HG03520 (cell line): ENCODE results near the gene NKX2-1.

ENCODE experiments used
- ATAC-seq: cut with Tn5 transposase; IDR thresholded peaks from one replicate; pipeline ENCODE4 v1.9.1; 2021; ENCODE audit warnings: mild to moderate bottlenecking, moderate library complexity; ENCODE audit not compliant: unreplicated experiment

Gene NKX2-1

DNA sequence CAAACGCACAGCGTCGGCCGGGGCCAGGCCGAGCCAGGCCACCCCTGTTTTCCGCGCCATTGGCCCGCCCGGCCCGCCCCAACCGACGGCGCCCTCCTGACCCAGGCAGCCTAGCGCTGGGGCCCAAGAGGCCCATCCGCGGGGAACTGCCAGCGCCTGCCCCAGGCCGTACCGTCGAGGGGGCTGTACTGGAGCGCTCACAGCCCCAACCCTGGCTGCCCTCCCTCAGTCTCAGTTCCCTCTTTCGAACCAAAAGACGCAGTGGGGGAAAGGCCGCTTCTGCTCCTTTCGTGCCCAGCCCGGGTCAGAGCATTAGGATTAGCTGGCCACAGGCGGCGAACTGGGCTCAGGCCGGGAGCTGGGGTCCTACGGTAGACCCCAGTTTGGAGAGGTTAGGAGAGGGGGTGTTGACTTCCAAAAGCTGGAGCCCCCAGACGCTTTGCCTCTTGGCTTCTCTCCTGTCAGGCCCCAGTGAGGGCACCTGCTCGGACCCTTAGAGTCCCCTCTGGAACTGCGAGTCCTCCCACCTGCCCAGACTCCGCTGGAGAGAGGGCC lies 1.9 kb downstream of the NKX2-1 start:
- ATAC-seq: no peak

DNA sequence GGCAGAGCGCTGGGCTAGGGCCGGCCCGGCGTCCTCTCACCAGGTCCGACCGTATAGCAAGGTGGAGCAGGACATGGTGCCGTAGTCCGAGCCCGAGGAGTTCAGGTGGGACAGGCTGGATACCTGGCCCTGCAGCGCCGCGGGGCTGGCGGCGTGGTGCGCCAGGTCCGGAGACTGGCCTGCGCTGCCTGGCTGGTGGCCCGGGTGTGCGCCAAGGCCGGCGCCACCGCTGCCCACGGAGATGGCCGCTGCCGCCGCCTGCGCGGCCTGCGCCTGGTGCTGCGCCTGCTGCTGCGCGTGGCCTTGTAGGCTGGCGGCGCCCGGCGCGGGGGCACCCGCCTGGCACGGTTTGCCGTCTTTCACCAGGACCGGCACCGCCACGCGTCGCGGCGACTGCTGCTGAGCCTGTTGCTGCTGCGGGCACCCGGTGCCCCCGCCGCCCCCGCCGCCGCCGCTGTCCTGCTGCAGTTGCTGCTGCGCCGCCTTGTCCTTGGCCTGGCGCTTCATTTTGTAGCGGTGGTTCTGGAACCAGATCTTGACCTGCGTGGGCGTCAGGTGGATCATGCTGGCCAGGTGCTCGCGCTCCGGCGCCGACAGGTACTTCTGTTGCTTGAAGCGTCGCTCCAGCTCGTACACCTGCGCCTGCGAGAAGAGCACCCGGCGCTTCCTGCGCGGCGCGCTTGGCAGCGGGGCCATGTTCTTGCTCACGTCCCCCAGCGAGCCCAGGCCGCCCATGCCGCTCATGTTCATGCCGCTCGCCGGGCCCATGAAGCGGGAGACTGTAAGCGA lies 2.6 kb downstream of the NKX2-1 start:
- ATAC-seq: no peak

DNA sequence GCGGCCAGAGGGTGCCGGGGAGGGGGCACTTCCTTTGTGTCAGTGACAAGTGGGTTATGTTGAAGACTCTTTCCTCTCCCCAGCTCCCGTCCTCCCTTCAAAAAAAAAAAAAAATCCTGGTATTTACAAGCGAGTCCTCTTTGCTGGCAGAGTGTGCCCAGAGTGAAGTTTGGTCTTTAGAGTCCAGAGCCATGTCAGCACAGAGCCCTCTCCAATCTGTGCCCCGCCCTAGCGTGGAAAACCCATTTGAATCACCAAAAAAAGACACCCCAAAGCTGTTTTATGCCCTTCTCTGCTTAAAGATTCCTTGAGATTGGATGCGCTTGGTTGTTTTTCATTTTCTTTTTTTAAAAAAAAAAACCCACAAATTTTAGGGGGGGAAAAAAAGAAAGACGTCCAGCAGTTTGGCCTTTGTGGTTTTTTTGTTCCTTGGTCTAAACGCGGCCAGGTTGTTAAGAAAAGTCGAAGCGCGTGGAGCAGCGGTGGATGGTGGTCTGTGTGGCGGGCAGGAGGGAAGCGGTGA lies 3.3 kb downstream of the NKX2-1 start:
- ATAC-seq: no peak

DNA sequence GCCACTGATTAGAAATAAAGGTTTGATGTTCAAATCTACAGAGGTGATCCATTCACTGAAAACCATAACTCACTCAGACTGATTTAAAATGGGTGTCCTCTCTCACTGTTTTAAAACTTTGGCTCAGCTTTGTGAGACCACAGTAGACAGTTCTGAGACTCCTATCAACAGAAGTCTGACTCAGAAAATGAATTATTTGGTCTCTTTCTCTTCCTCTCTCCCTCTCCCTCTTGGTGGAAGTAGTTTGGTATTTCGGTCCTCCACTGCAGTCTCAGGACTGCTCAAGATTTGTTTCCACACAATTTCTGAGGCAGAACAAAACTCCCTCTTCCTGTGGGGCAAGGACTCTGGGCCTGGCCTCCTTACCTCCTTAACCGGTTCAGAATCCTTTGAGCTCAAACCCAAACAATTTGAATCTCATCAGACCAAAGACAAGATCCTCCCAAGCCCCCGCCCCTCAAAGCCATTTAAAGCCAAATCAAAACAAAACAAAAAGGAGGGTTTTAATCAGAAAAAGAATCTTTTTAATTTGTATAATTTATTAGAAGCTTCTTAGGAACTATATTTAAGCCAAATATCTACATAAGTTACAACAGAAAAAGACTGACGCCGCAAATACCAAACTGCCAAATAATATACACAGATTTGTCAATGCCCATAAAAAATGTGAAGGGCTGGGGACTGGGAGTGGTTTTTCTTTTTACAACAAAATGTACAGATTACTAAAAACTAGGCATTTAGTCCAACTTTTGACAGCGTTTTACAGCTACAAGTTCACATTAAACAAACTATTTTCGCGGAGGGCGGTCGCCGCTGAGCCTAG lies 3.9 kb downstream of the NKX2-1 start:
- ATAC-seq: no peak

DNA sequence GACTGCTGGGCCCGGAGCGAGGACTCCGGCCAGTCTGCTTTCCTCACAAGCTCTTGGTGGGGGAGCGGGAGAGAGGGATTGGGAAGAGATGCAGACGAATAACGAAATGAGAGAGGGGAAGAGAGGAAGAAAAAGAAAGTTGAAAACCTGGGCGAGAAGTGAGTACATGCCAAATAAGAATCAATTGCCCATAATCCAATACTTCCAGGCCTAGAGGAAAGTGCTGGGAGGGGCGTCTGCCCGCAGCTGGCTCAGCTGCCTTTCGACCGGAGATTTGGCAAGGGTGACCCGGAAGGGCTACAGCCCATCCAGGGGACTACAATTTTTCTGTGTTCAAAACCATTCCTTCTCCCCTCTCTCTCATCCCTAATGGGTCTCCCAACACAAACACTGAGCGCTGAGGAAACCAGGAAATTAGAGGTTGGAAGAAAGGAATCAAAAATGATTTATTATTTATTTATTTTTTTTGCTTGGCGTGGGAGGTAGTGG lies 4.9 kb downstream of the NKX2-1 start:
- no peak for ATAC-seq

DNA sequence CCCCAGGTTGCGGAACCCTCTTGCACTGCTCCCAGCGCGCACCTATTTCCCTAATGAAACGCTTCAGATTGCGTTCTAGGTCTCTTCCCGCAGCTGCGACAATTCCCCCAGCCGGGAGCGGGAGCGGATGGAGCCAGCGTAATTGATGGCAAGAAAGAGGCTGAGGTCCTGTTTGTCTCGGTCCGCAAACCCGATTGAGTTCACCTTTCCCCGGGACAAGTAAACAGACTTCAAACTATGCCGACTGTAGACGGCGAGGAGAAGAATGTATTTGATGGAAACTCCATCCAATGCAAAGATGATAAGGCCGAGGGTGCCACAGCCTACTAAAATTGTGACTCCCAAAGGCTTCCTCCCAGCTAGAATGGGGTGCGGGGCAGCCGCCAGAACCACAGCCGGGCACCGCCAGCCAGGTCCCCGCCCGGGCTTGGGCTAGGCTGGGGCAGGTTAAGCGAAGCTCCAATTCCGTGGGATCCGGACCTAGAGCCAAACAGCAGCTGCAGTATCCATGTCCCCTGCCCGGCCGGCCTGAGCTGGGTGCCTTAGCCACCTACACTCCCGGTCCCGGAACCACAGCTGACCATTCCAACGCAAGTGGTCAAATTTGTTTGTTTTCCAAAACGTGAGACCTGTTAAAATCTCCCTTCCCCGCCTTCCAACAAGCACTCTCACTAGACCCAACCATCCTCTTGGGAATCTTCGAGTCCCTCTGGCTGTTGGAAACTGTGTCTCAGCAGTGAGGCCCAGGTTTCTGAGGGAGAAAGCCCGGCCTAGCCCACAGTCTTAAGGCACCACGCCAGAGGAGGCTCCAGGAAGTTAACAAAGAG lies 5.5 kb downstream of the NKX2-1 start:
- no peak for ATAC-seq

DNA sequence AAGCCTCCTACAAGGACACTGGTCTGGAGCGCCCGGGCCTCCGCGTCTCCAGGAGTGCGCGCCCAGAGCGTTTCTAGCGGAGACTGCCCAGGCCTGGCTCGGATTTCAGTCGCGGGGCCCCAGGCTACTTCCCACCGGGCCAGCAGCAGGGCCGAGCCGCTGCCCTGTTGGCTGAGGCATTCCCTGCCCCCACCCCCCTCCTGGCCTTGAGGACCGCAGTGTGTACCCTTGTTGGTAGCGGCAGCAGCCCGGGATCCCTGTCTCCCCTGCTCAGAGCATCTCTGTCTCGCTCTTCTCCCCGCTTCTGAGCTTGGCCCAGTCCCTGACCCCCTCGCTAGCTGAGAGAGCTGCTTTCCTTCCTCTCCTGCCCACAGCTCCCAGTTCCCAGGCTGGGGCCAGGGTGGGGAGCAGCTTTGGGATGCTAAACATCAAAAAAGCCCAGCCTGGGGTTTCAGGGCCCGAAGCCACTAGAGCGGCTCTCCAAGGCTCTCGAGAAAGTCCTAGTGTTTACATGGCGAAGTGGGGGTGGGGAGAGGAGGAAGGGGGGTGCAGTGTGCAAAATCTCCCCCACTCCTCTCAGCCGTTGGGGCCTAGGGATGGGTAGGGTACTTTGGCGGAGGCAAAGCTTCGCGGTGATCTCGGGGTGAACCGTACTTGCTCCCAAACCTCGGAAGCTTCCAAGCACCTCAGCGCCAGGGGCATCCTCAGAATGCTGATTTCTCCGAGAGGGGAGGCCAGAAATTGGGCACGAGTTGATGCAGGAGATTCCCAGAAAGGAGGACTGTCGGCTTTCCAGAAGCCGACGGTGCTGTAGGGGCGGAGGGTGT lies 6.4 kb downstream of the NKX2-1 start:
- no peak for ATAC-seq

DNA sequence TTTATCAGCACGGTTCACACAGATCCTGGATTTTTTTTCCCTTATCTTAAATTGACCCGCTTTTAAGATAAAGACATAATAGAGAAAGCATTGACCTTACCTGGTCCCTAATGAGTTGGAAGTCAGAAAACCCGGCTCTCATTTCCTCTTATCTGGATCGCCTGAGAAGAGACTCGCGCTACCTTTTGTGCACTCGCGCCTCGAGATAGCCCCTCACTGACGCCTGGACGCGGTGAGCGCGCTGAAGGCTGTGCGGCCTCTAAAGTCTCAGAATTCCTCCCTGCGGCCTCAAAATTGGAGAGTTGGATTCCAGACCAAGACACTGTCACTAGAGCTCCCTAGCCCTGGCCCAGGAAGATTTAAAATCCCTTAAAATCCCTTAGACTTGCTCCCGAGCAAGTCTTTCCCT lies 7.0 kb downstream of the NKX2-1 start:
- ATAC-seq: no peak

DNA sequence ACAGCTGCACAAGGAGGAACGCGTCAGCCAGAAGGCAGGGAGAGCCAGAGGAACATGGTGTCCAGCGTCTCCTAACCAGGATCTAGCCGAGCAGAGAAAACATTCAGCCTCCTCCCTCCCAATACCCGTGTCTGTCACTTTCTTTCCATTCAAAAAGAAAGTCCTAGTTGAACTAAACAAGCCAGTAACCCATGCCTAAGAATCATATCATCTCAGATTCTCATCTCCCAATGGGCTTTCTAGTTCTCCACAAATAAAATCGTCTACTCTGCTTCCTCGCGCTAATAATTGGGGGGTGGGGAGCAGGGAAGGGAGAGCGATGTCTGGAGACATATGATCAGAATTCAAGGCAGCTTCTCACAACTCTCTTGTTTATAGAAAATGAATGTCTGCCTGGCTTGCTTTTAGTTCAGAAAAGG lies 7.4 kb downstream of the NKX2-1 start:
- ATAC-seq: no peak

DNA sequence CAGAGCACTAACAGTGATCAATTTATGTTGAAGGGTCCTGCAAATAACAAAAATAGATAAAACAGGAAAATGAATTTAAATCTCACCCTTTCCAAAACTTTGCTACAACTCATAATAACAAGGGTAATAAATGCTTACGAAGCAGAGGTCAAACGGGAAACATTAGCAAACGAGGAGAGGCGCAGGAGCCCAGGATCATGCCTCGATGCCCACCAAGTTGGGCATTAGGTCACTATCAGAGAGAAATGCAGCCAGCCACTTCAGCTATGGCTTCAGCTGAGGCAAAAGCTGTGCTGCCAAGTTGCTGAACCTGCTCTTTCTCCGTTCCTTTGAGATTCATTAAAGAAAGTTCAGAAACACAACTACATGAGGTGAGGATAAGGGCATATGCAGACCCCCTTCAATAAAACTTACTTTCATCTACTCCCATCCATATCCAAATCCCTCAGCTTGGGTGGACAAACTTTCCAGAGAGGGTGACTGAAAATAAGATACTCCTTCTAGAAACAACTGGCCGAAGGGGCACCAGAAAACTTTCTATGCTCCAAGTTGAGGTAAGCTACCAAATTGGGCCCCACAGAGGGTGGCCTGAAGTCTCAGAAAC lies 7.9 kb downstream of the NKX2-1 start:
- ATAC-seq: no peak

DNA sequence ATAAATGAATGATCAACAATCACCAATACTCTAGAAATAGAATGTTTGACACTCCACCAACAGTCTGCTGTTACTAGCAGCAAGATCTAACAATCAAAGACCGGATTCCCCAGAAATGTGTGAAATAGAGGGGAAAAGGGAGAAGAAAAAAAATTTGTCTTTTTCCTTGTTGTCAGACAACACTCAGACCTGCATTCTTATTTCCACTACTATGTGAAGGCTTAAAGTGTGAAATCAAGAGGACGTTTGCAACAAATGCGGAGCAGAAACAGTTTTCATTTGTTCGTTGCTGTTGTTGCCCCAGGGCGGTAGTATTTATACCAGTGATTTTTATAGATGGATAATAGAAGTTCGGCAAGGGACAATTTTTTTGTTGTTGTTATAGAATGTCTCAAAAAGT lies 9.2 kb downstream of the NKX2-1 start:
- no peak for ATAC-seq

DNA sequence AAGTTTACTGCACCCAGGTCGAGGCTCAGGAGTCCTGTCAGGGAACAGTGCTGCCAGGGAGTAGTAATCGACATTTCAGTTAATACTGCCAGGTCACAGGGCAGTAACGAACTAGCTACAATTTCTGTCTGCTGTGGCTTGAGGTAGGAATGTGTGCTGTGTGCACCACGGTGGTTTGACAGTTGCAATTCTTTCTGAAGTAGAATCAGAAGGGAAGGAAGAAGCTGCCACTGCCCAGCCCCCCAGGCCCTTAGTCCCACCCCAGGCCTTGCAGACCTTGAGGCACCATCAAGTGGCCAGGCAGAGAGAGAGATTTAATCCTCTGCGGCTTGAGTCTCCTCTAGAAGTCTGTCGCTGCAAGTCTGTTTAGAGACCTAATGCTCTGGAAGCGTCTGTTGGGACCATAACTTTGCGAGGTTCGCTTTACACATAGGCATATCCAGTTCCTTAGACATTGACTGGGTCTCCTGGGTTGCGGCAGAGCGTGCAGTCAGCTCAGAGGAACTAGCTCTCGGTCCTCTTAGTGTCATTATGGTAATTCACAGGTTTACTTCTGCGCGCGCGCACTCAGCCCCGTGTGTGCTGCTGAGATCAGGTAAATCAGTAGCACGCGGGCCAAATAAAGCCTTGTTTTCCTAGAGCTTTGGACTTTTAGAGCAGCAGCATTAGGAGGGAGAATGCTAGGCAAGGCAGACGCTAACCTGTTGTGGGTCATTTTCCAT lies 9.8 kb downstream of the NKX2-1 start:
- no peak for ATAC-seq

DNA sequence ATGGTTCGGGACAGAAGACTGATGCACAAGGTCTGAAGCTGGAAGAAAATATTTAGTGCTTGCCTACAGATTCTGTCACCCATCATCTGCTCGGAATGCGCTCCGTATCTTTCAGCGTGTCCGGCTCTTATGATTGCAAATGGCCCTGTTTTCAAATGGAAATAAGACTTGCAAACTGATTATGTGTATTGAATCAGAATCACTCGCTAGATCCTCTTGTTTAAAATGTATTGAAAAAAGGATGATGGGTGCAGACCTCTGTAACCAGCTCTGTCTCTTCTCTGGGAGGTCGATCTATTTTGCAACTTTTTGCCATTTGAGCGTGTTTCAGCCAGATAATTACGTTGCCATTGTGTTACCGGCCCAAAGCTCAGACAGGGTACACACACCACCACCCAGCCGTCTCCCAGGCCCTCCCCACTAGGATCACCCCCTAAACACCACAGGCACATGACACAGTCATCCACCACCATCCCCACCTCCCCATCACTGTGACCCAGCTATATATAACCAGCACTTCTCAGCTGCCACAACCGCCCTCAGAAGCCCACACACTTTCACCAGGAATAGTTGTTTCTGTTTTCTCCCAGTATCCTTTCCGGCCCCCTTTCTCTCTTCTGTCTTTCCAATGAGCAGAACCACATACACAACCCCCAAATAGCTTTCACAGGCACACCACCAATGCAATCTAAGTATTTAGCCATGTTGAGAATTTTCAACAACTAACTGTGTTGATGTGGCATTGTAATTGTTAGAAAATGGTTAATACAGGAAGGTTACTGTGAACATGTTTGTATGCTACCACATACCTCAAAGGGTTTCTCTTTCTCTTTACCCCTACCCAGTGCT lies 10.7 kb downstream of the NKX2-1 start:
- ATAC-seq: no peak

DNA sequence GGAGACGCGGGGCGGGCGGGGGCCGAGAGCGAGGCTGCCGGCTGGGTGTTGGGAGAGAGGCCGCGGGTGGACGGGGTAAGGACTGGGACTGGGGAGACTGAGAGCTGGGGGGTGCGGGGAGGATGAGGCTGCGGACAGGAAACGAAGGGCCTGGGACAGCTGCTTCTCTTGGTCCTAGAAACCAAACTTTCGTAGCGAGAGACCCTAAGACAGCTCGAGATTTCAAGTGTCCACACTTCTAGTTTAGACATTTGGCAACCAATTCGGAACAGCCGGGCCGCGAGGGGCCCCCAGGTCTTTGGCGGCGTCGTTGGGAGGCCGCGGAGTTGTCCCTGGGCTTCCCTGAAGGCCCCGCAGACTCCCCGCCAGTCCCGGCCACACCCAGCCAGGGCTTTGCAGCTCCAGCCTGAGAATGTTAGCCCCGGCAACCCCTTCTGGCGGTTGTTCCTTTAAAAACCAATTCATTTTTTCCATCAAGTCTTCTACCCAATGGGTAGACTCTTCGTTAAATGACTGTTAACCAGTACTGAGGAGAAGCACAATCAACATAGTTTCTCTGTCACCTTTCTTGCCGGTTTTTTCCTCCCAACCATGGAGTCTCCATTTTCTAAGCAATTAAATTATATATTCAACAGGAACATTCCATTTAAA lies 11.5 kb downstream of the NKX2-1 start:
- no peak for ATAC-seq

DNA sequence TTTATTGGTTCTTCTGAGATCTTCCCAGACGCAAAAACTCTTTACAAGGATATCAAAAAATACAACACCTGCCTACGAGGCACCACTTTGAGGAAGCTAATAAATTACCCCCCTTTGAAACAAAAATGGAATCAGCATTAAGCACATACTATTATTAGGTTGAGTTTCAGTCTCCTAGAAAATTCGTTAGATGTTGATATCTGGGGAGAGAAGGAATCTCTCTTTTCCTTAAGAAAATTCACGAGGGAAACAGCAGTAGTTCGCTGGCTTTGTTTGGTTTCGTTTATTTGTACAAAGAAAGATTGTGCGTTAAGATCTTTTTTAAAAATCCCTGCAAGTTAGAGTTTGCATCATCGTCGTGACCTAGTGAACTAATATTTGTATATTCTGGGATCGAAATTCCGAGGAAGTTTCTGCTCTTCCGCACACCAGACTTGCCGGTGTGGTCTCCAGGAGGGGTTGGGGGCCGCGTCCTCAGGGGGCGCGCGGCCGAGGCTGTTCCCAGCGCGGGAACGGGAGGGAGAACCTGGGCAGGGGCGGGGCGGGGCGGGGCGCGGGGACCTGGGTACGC lies 12.1 kb downstream of the NKX2-1 start:
- ATAC-seq: no peak

DNA sequence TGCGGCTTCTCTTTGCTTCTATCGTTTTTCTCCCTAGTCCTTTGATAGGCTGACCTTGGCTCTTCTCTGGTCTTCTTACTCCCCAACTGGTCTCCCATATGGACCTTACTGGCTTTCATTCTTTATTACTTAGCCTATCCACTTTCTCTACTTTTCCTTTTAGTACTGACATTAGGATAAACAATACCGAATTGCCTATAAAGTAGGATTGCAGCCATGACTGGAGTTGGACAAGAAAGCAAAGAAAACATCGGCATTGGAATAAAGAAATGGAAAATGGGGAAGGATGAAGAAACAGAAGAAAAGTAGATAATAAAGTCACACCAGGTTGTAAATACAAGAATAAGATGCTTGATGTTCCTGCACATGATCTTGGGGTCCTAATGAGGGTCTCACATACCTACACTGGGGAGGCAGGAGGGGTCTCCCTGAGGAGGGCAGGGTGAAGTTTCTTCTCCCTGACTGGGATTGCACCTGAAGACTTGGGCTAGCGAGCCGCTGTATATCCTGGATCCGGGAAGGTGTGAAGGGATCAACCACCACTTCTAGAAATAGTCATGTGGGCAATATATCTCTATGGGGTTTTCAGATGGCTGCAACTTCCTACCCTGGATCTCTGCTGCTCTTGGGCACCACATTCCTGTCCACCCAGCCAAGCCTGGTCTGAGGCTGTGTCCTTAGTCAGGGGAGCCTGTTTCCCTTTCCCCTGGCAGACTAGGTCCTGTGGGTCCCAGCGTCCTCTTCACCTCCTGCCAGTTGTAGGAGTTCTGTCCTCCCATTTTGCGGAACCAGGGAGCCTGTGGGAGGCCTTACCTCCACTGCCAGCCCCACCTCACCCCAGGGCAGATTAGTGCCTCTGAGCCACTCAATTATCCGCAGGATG lies 13.1 kb downstream of the NKX2-1 start:
- ATAC-seq: no peak
